WTC11 (cell line): ENCODE results near the gene DEFB113. TPM values are rescaled to one million over a fixed set of nuclear protein-coding genes. Genes with fewer than 3 reads are reported as not detected.

Experiments
- ATAC-seq: fragments of 200-7000 bp; cut with Tn5 transposase; 2 replicates; pipeline ENCODE4 v1.10.0; 2021; ENCODE audit warnings: mild to moderate bottlenecking, moderate library complexity
- CTCF ChIA-PET: fragments of 300-600 bp; sonication (Branson Sonifier 250); formaldehyde crosslinking; loops from one replicate; lab custom pipeline; 2021; ENCODE audit warnings: antibody characterized with exemption; lab: Charles Lee
- POLR2A ChIA-PET: fragments of 350-600 bp; sonication (Branson Sonifier 250); formaldehyde crosslinking; loops from one replicate; lab custom pipeline; 2021; ENCODE audit warnings: antibody characterized with exemption; lab: Charles Lee
- DNase-seq: peaks from one replicate; pipeline ENCODE4 v3.0.0; 2021; ENCODE audit warnings: low spot score
- H3K27ac Mint-ChIP-seq: 2 replicates; pipeline ENCODE4 v1.8.0; 2021; ENCODE audit warnings: mixed read lengths
- H3K27me3 Mint-ChIP-seq: 2 replicates; pipeline ENCODE4 v1.8.0; 2021; ENCODE audit warnings: low read depth, mild to moderate bottlenecking, moderate library complexity, mixed read lengths
- H3K36me3 Mint-ChIP-seq: 2 replicates; pipeline ENCODE4 v1.8.0; 2021; ENCODE audit warnings: mixed read lengths
- H3K4me1 Mint-ChIP-seq: 2 replicates; pipeline ENCODE4 v1.8.0; 2022; ENCODE audit warnings: mixed read lengths
- H3K4me3 Mint-ChIP-seq: 2 replicates; pipeline ENCODE4 v1.8.0; 2021; ENCODE audit warnings: mild to moderate bottlenecking, moderate library complexity, mixed read lengths
- H3K9me3 Mint-ChIP-seq: 2 replicates; pipeline ENCODE4 v1.8.0; 2021; ENCODE audit warnings: mixed read lengths
- ARID4B ChIP-seq: sonication (generic); formaldehyde crosslinking; IDR thresholded peaks from 2 replicates; pipeline ENCODE4 v1.8.0; 2023; ENCODE audit warnings: missing genetic modification reagents, mild to moderate bottlenecking, borderline replicate concordance
- CBFB ChIP-seq: sonication (generic); formaldehyde crosslinking; IDR thresholded peaks from 2 replicates; pipeline ENCODE4 v1.8.1; 2022; ENCODE audit warnings: mild to moderate bottlenecking, low read depth, missing genetic modification reagents
- EMX1 ChIP-seq: fragments of 250-450 bp; sonication (Bioruptor Pico); IDR thresholded peaks from 2 replicates; pipeline ENCODE4 v1.8.0; 2021; ENCODE audit warnings: mild to moderate bottlenecking
- FOXK1 ChIP-seq: sonication (generic); formaldehyde crosslinking; IDR thresholded peaks from 2 replicates; pipeline ENCODE4 v1.8.0; 2022; ENCODE audit warnings: mild to moderate bottlenecking, moderate library complexity, missing genetic modification reagents
- GRHL2 ChIP-seq: fragments of 250-450 bp; sonication (Bioruptor Pico); IDR thresholded peaks from 2 replicates; pipeline ENCODE4 v1.8.0; 2022; ENCODE audit warnings: mild to moderate bottlenecking, moderate library complexity; ENCODE audit not compliant: insufficient replicate concordance, severe bottlenecking
- IRF1 ChIP-seq: sonication (generic); formaldehyde crosslinking; IDR thresholded peaks from 2 replicates; pipeline ENCODE4 v1.8.0; 2023; ENCODE audit warnings: missing genetic modification reagents
- MLX ChIP-seq: sonication (generic); formaldehyde crosslinking; IDR thresholded peaks from 2 replicates; pipeline ENCODE4 v1.8.1; 2023; ENCODE audit warnings: mild to moderate bottlenecking, missing genetic modification reagents, moderate library complexity
- MYBL2 ChIP-seq: sonication (generic); formaldehyde crosslinking; IDR thresholded peaks from 2 replicates; pipeline ENCODE4 v1.8.1; 2023; ENCODE audit warnings: mild to moderate bottlenecking, moderate library complexity, missing genetic modification reagents
- NR1H2 ChIP-seq: sonication (generic); formaldehyde crosslinking; IDR thresholded peaks from 2 replicates; pipeline ENCODE4 v1.9.0; 2021; ENCODE audit warnings: mild to moderate bottlenecking, moderate library complexity, missing genetic modification reagents
- NR2C2 ChIP-seq: sonication (generic); formaldehyde crosslinking; IDR thresholded peaks from 2 replicates; pipeline ENCODE4 v1.8.0; 2022; ENCODE audit warnings: mild to moderate bottlenecking, missing genetic modification reagents
- OVOL2 ChIP-seq: fragments of 250-450 bp; sonication (Bioruptor Pico); IDR thresholded peaks from 2 replicates; pipeline ENCODE4 v1.9.0; 2021; ENCODE audit warnings: mild to moderate bottlenecking, borderline replicate concordance
- PREB ChIP-seq: sonication (generic); formaldehyde crosslinking; IDR thresholded peaks from 2 replicates; pipeline ENCODE4 v1.8.1; 2022; ENCODE audit warnings: mild to moderate bottlenecking, missing genetic modification reagents, moderate library complexity, borderline replicate concordance
- RORB ChIP-seq: fragments of 250-450 bp; sonication (Bioruptor Pico); IDR thresholded peaks from 2 replicates; pipeline ENCODE4 v1.9.0; 2021; ENCODE audit warnings: mild to moderate bottlenecking
- SOX15 ChIP-seq: fragments of 250-450 bp; sonication (Bioruptor Pico); IDR thresholded peaks from 2 replicates; pipeline ENCODE4 v1.9.0; 2021; ENCODE audit warnings: mild to moderate bottlenecking
- USF2 ChIP-seq: sonication (generic); formaldehyde crosslinking; IDR thresholded peaks from 2 replicates; pipeline ENCODE4 v1.8.1; 2023; ENCODE audit warnings: mild to moderate bottlenecking, missing genetic modification reagents, moderate library complexity
- ZBTB21 ChIP-seq: sonication (generic); formaldehyde crosslinking; IDR thresholded peaks from 2 replicates; pipeline ENCODE4 v1.8.1; 2023; ENCODE audit warnings: mild to moderate bottlenecking, missing genetic modification reagents, borderline replicate concordance
- ZNF232 ChIP-seq: sonication (generic); formaldehyde crosslinking; IDR thresholded peaks from 2 replicates; pipeline ENCODE4 v1.8.0; 2022; ENCODE audit warnings: mild to moderate bottlenecking, missing genetic modification reagents
- ZNF263 ChIP-seq: sonication (generic); formaldehyde crosslinking; IDR thresholded peaks from 2 replicates; pipeline ENCODE4 v1.8.1; 2022; ENCODE audit warnings: low read depth, mild to moderate bottlenecking, moderate library complexity, missing genetic modification reagents
- ZNF396 ChIP-seq: fragments of 250-450 bp; sonication (Bioruptor Pico); IDR thresholded peaks from 2 replicates; pipeline ENCODE4 v1.8.0; 2021; ENCODE audit warnings: mild to moderate bottlenecking, moderate library complexity, borderline replicate concordance
- ZNF423 ChIP-seq: fragments of 250-450 bp; sonication (Bioruptor Pico); IDR thresholded peaks from 2 replicates; pipeline ENCODE4 v2.1.2; 2022; ENCODE audit warnings: mild to moderate bottlenecking, moderate library complexity
- ZNF512 ChIP-seq: sonication (generic); formaldehyde crosslinking; IDR thresholded peaks from 2 replicates; pipeline ENCODE4 v1.8.1; 2022; ENCODE audit warnings: missing genetic modification reagents, borderline replicate concordance
- ZSCAN18 ChIP-seq: fragments of 250-450 bp; sonication (Bioruptor Pico); IDR thresholded peaks from 2 replicates; pipeline ENCODE4 v2.1.2; 2022; ENCODE audit warnings: mild to moderate bottlenecking, moderate library complexity
- total RNA-seq: library from RNA; stranded (reverse); gene quantifications from 3 replicates; pipeline ENCODE4 v1.2.3, GENCODE V29; 2021

DEFB113 gene
- total RNA-seq, 1 experiment from 2014 or later, result not detected

GRCh38 chr6:49982046-49982445 is 12.6 kb upstream of the DEFB113 start (continued):
- no peak for TF ChIP-seq PREB (CRISPR knock-in tag)

- DNase-seq (no peak), ATAC-seq (no peak)
- peaks cover 17% of the 10 kb centered on the region for H3K4me1 Mint-ChIP-seq
- H3K9me3 Mint-ChIP-seq, result peaks cover 8% of the 10 kb centered on the region
- H3K27me3 Mint-ChIP-seq, result no peaks in the 10 kb centered on the region
- no peak overlapping the region for H3K4me3 Mint-ChIP-seq
- TF ChIP-seq MLX (CRISPR knock-in tag) (no peak), RORB (CRISPR knock-in tag) (no peak), ZSCAN18 (no peak), USF2 (CRISPR knock-in tag) (no peak), EMX1 (CRISPR knock-in tag) (no peak), OVOL2 (CRISPR knock-in tag) (no peak), ZNF263 (no peak), PREB (CRISPR knock-in tag) (no peak), IRF1 (CRISPR knock-in tag) (no peak), ZNF396 (no peak), NR1H2 (CRISPR knock-in tag) (no peak), ZNF512 (CRISPR knock-in tag) (no peak), NR2C2 (CRISPR knock-in tag) (no peak), ZNF232 (no peak), MYBL2 (CRISPR knock-in tag) (no peak), ZBTB21 (CRISPR knock-in tag) (no peak)
- no peak overlapping the region for H3K27ac Mint-ChIP-seq
- H3K36me3 Mint-ChIP-seq, result peaks cover 3% of the 10 kb centered on the region; the same call in 1 of the 2 replicates
- ChIA-PET CTCF (no interaction called here), POLR2A (no interaction called here)
Observed at GRCh38 chr6:49980898-49981297, 11.5 kb upstream of the DEFB113 start.

GRCh38 chr6:49979584-49979983 is 10.2 kb upstream of the DEFB113 start:
- ATAC-seq, result no peak
- H3K36me3 Mint-ChIP-seq, result peaks cover 3% of the 10 kb centered on the region; the same call in 1 of the 2 replicates
- H3K9me3 Mint-ChIP-seq, result peaks cover 8% of the 10 kb centered on the region
- CTCF ChIA-PET, result no interaction called here
- no peak overlapping the region for H3K4me3 Mint-ChIP-seq
- no peak overlapping the region for H3K27ac Mint-ChIP-seq
- no peak for DNase-seq
- POLR2A ChIA-PET, result no interaction called here
- no peaks in the 10 kb centered on the region for H3K27me3 Mint-ChIP-seq
- peaks cover 17% of the 10 kb centered on the region for H3K4me1 Mint-ChIP-seq
- TF ChIP-seq CBFB, result no peak
- TF ChIP-seq MYBL2 (CRISPR knock-in tag), result no peak
- no peak for TF ChIP-seq FOXK1 (CRISPR knock-in tag)
- no peak for TF ChIP-seq SOX15 (CRISPR knock-in tag)
- no peak for TF ChIP-seq ZNF423 (CRISPR knock-in tag)
- no peak for TF ChIP-seq GRHL2
- no peak for TF ChIP-seq ARID4B (CRISPR knock-in tag)
